ENCODE measurements around the gene WDR35. TPM values are rescaled to one million over a fixed set of nuclear protein-coding genes. Genes with fewer than 3 reads are reported as not detected.

WDR35 gene
- total RNA-seq, 1 donor from 2014 or later: 13.5 TPM

- no peak overlapping the region for H3K4me3 Mint-ChIP-seq
- no peaks in the 10 kb centered on the region for H3K4me1 Mint-ChIP-seq
- H3K9me3 Mint-ChIP-seq: peaks cover 32% of the 10 kb centered on the region
- H3K36me3 Mint-ChIP-seq: peaks cover 43% of the 10 kb centered on the region
- no peak for DNase-seq (ENCODE audit: low spot score in 2 of 2, unreplicated experiment in 2 of 2)
- no peaks in the 10 kb centered on the region for H3K27me3 Mint-ChIP-seq (ENCODE audit: low read depth)
- H3K27ac Mint-ChIP-seq: no peak overlapping the region
- no peak for TF ChIP-seq CTCF (IDR thresholded peaks at IDR 0.05; ENCODE audit: unreplicated experiment)
Measured at GRCh38 chr2:19916385-19916950, 73.4 kb downstream of the WDR35 start.

DNA sequence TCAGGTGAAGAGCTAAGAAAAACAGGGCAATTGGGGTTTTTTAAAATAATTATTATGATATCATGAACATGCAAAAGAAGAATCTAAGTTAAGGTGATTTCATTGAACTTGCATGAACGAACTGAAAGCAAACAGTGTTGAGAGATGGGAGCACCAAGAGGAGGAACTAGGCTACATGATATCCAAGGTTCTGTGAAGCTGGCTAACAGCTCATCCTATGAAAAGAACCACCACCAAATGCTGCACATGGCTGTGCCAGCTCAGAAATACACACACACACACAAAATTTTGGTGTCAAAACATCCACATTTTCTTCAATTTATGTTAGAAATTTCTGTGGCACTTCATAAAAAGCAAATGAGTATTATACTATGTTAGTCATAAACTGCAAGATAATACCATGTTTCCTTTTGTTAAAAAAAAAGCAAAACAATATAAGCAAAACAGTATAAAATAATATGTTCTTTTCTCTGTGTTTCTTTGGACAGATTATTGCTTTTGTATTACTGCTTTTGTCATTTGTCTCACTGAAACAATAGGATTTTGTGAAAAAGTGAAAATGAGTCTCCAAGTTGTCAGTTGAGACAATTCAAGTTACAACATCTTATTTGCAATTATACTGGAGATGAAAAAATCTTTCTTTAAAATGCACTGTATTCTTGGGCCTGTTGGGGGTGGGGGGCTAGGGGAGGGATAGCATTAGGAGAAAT, 75.5 kb downstream of the WDR35 start:
- H3K9me3 Mint-ChIP-seq: peaks cover 16% of the 10 kb centered on the region
- no peaks in the 10 kb centered on the region for H3K4me1 Mint-ChIP-seq
- H3K36me3 Mint-ChIP-seq: peaks cover 28% of the 10 kb centered on the region
- no peak for TF ChIP-seq CTCF (IDR thresholded peaks at IDR 0.05; ENCODE audit: unreplicated experiment)
- no peaks in the 10 kb centered on the region for H3K27me3 Mint-ChIP-seq (ENCODE audit: low read depth)
- no peak overlapping the region for H3K27ac Mint-ChIP-seq
- no peak for DNase-seq (ENCODE audit: low spot score in 2 of 2, unreplicated experiment in 2 of 2)
- H3K4me3 Mint-ChIP-seq: no peak overlapping the region

DNA sequence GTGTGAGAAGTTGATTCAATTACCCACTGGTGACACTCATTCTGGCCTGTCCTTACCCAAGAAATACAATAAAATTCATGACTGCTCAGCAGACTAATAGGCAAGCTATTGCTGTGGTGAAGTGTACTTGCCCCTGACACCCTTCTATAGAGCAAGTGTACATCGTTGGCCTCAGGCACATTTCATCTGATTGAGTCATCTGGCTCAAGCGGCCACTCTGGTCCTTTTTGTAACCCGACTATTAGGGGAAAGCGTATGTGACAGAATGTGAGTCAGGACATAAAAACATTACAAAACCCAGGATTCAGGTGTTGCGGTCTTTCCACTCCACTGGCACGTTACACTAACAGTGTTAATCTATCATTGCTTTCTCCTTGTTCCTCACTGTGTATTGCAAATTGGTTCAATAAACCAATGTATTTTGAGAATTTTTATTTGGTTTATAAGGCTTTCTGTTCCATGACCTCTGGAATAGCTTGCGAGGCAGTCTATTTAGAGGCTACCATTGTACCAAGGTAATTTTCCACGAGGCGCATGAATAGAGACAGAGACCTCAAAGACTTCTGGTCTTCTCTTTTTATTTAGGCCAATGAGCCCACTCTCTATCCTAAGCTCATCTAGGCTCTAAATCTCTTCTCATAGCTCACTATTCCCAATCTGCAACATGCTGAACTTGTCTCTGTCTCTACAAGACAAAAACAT, 77.9 kb downstream of the WDR35 start:
- no peaks in the 10 kb centered on the region for H3K9me3 Mint-ChIP-seq
- H3K27ac Mint-ChIP-seq: no peak overlapping the region
- no peak for TF ChIP-seq CTCF (IDR thresholded peaks at IDR 0.05; ENCODE audit: unreplicated experiment)
- DNase-seq (ENCODE audit: low spot score in 2 of 2, unreplicated experiment in 2 of 2): no peak
- no peaks in the 10 kb centered on the region for H3K4me1 Mint-ChIP-seq
- peaks cover 11% of the 10 kb centered on the region for H3K36me3 Mint-ChIP-seq
- H3K27me3 Mint-ChIP-seq (ENCODE audit: low read depth): no peaks in the 10 kb centered on the region
- H3K4me3 Mint-ChIP-seq: no peak overlapping the region

GRCh38 chr2:19902216-19902740, 87.6 kb downstream of the WDR35 start:
- TF ChIP-seq CTCF (IDR thresholded peaks at IDR 0.05; ENCODE audit: unreplicated experiment): no peak
- Mint-ChIP-seq H3K4me3 (peak overlapping the region; percentile 97), H3K4me1 (peaks cover 38% of the 10 kb centered on the region), H3K9me3 (no peaks in the 10 kb centered on the region), H3K27ac (peak overlapping the region; percentile 100), H3K27me3 (ENCODE audit: low read depth) (peaks cover 6% of the 10 kb centered on the region), H3K36me3 (no peaks in the 10 kb centered on the region)
- no peak for DNase-seq (ENCODE audit: low spot score in 2 of 2, unreplicated experiment in 2 of 2)

DNA sequence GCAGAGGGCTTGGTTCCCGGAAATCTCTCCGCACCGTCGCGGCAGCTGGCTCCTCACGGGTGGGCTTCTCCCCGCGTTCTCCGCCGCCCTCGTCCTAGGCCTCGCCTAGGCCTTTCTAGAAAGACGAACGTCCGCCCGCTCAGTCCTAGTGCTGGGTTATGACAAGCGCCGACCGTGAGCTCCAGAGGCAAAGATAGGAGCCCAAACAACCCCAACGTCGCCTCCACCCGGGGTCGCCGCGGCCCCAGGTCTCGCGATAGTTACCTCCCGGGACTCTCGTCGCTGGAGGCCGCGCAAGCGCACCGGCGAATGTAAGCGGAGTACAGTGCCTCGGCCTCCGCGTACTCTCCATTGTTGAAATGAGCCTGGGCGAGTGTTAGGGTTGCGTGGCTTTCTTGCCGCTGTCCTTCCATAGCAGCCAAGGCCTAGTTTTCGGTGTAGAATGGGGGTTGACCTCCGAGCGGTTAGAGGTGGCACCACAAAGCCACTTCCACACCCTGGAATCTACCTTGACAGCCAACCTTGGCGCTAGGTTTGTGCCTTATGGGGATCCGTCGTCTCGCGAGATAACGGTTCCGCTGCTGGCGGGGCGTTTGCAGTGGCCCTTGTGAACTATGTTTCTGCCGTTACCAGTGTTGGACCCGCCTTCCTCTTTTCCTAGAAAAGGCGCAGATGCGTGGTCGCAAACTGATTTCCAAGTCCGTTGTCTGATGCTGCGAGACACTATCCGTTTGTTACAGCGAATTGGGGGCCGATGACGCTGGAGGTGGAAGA, 88.3 kb downstream of the WDR35 start, which contains the start of gene TTC32:
TSS of gene TTC32 (minus strand) at position 542 of the 774 bp plus-strand sequence. CDS start at position 413, 129 bp downstream.
- Mint-ChIP-seq H3K36me3 (no peaks in the 10 kb centered on the region), H3K4me3 (peak within 1 kb of the TSS; percentile 97), H3K27me3 (ENCODE audit: low read depth) (peaks cover 6% of the 10 kb centered on the region), H3K27ac (peak within 1 kb of the TSS; percentile 100), H3K4me1 (peaks cover 40% of the 10 kb centered on the region), H3K9me3 (no peaks in the 10 kb centered on the region)
- DNase-seq (ENCODE audit: low spot score in 2 of 2, unreplicated experiment in 2 of 2): peak; percentile 90 to 95
- no peak for TF ChIP-seq CTCF (IDR thresholded peaks at IDR 0.05; ENCODE audit: unreplicated experiment)
